Neural progenitor cell (in vitro differentiated cells): ENCODE measurements around the gene CYP4A11.

Source experiments
- CTCF ChIP-seq: fragments of 200-600 bp; sonication (generic); IDR thresholded peaks from 2 replicates; pipeline ENCODE4 v1.5.1; 2017; ENCODE audit warnings: antibody characterized with exemption, mild to moderate bottlenecking
- EZH2 ChIP-seq: fragments of 200-600 bp; sonication (generic); IDR thresholded peaks from 2 replicates; pipeline ENCODE4 v1.6.1; 2017; ENCODE audit warnings: antibody characterized with exemption, mild to moderate bottlenecking, moderate library complexity
- EZH2phosphoT487 ChIP-seq: fragments of 200-600 bp; sonication (generic); IDR thresholded peaks from 2 replicates; pipeline ENCODE4 v1.6.1; 2017; ENCODE audit warnings: antibody characterized with exemption

GRCh38 chr1:46927249-46927835 lies 13.9 kb downstream of the CYP4A11 start:
- TF ChIP-seq CTCF (no peak), EZH2 (no peak), EZH2phosphoT487 (no peak)
